Skeletal muscle cell (primary cell): ENCODE measurements around the gene AGL.
A peak's percentile ranks its signal among the peaks of the same experiment; 100 is the strongest.
"Not testable (repeated sequence)": the region's sequence is repeated elsewhere in the genome, so short reads cannot be mapped to it uniquely, and the experiment has no call there.

Source experiments
- DNase-seq: peaks from one replicate; pipeline ENCODE4 v3.0.0-alpha.2; 2010; ENCODE audit warnings: low read depth
- H3K4me3 ChIP-seq: 2 replicates; pipeline ENCODE4 v1.5.1; 2011; ENCODE audit warnings: low read depth, mild to moderate bottlenecking, control low read depth, low read length, moderate library complexity

Gene AGL

GRCh38 chr1:99849744-99850458, at the start of gene AGL:
AGL (plus strand) TSS chr1:99850361; CDS start chr1:99851043, 682 bp downstream.
- DNase-seq, result no peak
- H3K4me3 ChIP-seq, result peak within 1 kb of the TSS; percentile 81

GRCh38 chr1:99801584-99801983, 48.6 kb upstream of the AGL start:
- H3K4me3 ChIP-seq, result no peak overlapping the region
- DNase-seq, result no peak

GRCh38 chr1:99806882-99807281, 43.3 kb upstream of the AGL start:
- no peak for DNase-seq
- H3K4me3 ChIP-seq, result no peak overlapping the region

- peak; percentile 88 for DNase-seq
Observed at GRCh38 chr1:99808391-99809115, 41.6 kb upstream of the AGL start.

GRCh38 chr1:99811075-99811474, 39.1 kb upstream of the AGL start:
- no peak for DNase-seq
- no peak overlapping the region for H3K4me3 ChIP-seq

More at GRCh38 chr1:99808391-99809115, 41.6 kb upstream of the AGL start:
- H3K4me3 ChIP-seq, result no peak overlapping the region

- no peak for DNase-seq
- no peak overlapping the region for H3K4me3 ChIP-seq
Observed at GRCh38 chr1:99811747-99812146, 38.4 kb upstream of the AGL start.

- no peak overlapping the region for H3K4me3 ChIP-seq
- no peak for DNase-seq
Observed at GRCh38 chr1:99814373-99814900, 35.7 kb upstream of the AGL start.

GRCh38 chr1:99816656-99817055, 33.5 kb upstream of the AGL start:
- H3K4me3 ChIP-seq, result no peak overlapping the region
- DNase-seq, result no peak

GRCh38 chr1:99818063-99818699, 32.0 kb upstream of the AGL start:
- H3K4me3 ChIP-seq, result no peak overlapping the region

GRCh38 chr1:99820546-99820945, 29.6 kb upstream of the AGL start:
- no peak for DNase-seq
- H3K4me3 ChIP-seq, result no peak overlapping the region

More at GRCh38 chr1:99818063-99818699, 32.0 kb upstream of the AGL start:
- DNase-seq, result peak; percentile 21

GRCh38 chr1:99825098-99825497, 25.1 kb upstream of the AGL start:
- H3K4me3 ChIP-seq, result no peak overlapping the region
- DNase-seq, result no peak

GRCh38 chr1:99825702-99826101, 24.5 kb upstream of the AGL start:
- DNase-seq, result no peak

GRCh38 chr1:99827970-99828369, 22.2 kb upstream of the AGL start:
- H3K4me3 ChIP-seq, result no peak overlapping the region
- DNase-seq, result no peak

More at GRCh38 chr1:99825702-99826101, 24.5 kb upstream of the AGL start:
- no peak overlapping the region for H3K4me3 ChIP-seq

- DNase-seq, result no peak
Observed at GRCh38 chr1:99829269-99829668, 20.9 kb upstream of the AGL start.

GRCh38 chr1:99833911-99834310, 16.2 kb upstream of the AGL start:
- DNase-seq, result not testable (repeated sequence)

More at GRCh38 chr1:99829269-99829668, 20.9 kb upstream of the AGL start:
- H3K4me3 ChIP-seq, result no peak overlapping the region

GRCh38 chr1:99836171-99837103, 13.7 kb upstream of the AGL start:
- H3K4me3 ChIP-seq, DNase-seq: not testable (repeated sequence)

More at GRCh38 chr1:99833911-99834310, 16.2 kb upstream of the AGL start:
- not testable (repeated sequence) for H3K4me3 ChIP-seq

GRCh38 chr1:99840353-99840752, 9.8 kb upstream of the AGL start:
- not testable (repeated sequence) for H3K4me3 ChIP-seq, DNase-seq

- H3K4me3 ChIP-seq, result no peak overlapping the region
- DNase-seq, result no peak
Observed at GRCh38 chr1:99843760-99844159, 6.4 kb upstream of the AGL start.

GRCh38 chr1:99845201-99845600, 5.0 kb upstream of the AGL start:
- DNase-seq, result not testable (repeated sequence)

More at GRCh38 chr1:99845201-99845600, 5.0 kb upstream of the AGL start:
- not testable (repeated sequence) for H3K4me3 ChIP-seq
